GM21360 (cell line): ENCODE results near the gene MYH7B.
A peak's percentile ranks its signal among the peaks of the same experiment; 100 is the strongest.

Experiments
- ATAC-seq: cut with Tn5 transposase; IDR thresholded peaks from one replicate; pipeline ENCODE4 v1.9.1; 2021; ENCODE audit warnings: mild to moderate bottlenecking, moderate library complexity; ENCODE audit not compliant: unreplicated experiment

Gene MYH7B

GRCh38 chr20:34943808-34944567 is 11.7 kb upstream of the MYH7B start:
- no peak for ATAC-seq

GRCh38 chr20:34945315-34946077 is 10.2 kb upstream of the MYH7B start:
- no peak for ATAC-seq

- no peak for ATAC-seq
These were observed 9.0 kb upstream of the MYH7B start for GRCh38 chr20:34946661-34947060.

GRCh38 chr20:34947336-34947735 is 8.3 kb upstream of the MYH7B start:
- no peak for ATAC-seq

- ATAC-seq: no peak
These were observed 7.6 kb upstream of the MYH7B start for GRCh38 chr20:34948030-34948429.

- ATAC-seq: no peak
These were observed 6.5 kb upstream of the MYH7B start for GRCh38 chr20:34949120-34949519.

GRCh38 chr20:34951252-34951651 is 4.4 kb upstream of the MYH7B start:
- no peak for ATAC-seq

GRCh38 chr20:34951652-34952051 is 4.0 kb upstream of the MYH7B start:
- no peak for ATAC-seq

GRCh38 chr20:34952671-34953070 is 3.0 kb upstream of the MYH7B start:
- ATAC-seq: no peak

GRCh38 chr20:34953960-34954359 is 1.7 kb upstream of the MYH7B start:
- no peak for ATAC-seq

- ATAC-seq: peak; percentile 13
These were observed 801 bp upstream of the MYH7B start for GRCh38 chr20:34954904-34955230.

- no peak for ATAC-seq
These were observed 382 bp downstream of the MYH7B start for GRCh38 chr20:34956041-34956458.

GRCh38 chr20:34956751-34957472 is 1.2 kb downstream of the MYH7B start:
- no peak for ATAC-seq

GRCh38 chr20:34964486-34964885 is 8.8 kb downstream of the MYH7B start:
- no peak for ATAC-seq

GRCh38 chr20:34965051-34965450 is 9.4 kb downstream of the MYH7B start:
- no peak for ATAC-seq

GRCh38 chr20:34967421-34967820 is 11.8 kb downstream of the MYH7B start:
- ATAC-seq: no peak

- ATAC-seq: no peak
These were observed 12.5 kb downstream of the MYH7B start for GRCh38 chr20:34968042-34968775.

GRCh38 chr20:34970193-34970840 is 14.6 kb downstream of the MYH7B start:
- no peak for ATAC-seq

GRCh38 chr20:34970846-34971560 is 15.3 kb downstream of the MYH7B start:
- no peak for ATAC-seq
